ENCODE measurements around the gene DVL3.

GRCh38 chr3:184209146-184209923 lies 54.2 kb downstream of the DVL3 start:
- TF ChIP-seq CTCF (IDR thresholded peaks at IDR 0.05; ENCODE audit: poor library complexity) (no peak), EZH2phosphoT487 (IDR thresholded peaks at IDR 0.05; ENCODE audit: low read depth, severe bottlenecking, unreplicated experiment) (no peak), EZH2 (IDR thresholded peaks at IDR 0.05; ENCODE audit: borderline replicate concordance) (no peak)

All from hepatocyte (in vitro differentiated cells).